ENCODE measurements around the gene KIAA1958. TPM values are rescaled to one million over a fixed set of nuclear protein-coding genes. Genes with fewer than 3 reads are reported as not detected.

Gene KIAA1958
- total RNA-seq, 2 experiments from 2014 or later = 14.9 to 15.3 TPM

GRCh38 chr9:112617371-112617770 lies 130.7 kb downstream of the KIAA1958 start:
- POLR2A ChIA-PET = no interaction called here
- Mint-ChIP-seq H3K4me1 (ENCODE audit: low read depth) (peaks cover 2% of the 10 kb centered on the region), H3K4me3 (no peak overlapping the region), H3K36me3 (ENCODE audit: low read depth) (peaks cover 6% of the 10 kb centered on the region), H3K27ac (no peak overlapping the region), H3K9me3 (no peaks in the 10 kb centered on the region), H3K27me3 (no peaks in the 10 kb centered on the region)
- DNase-seq (no peak), ATAC-seq (no peak)
- TF ChIP-seq CTCF (IDR thresholded peaks at IDR 0.05) = no peak
- CTCF ChIA-PET = no interaction called here
- intact Hi-C loops (cut with micrococcal nuclease) = no loop called here

GRCh38 chr9:112618385-112619009 lies 131.9 kb downstream of the KIAA1958 start:
- Mint-ChIP-seq H3K27me3 (no peaks in the 10 kb centered on the region), H3K9me3 (no peaks in the 10 kb centered on the region), H3K4me3 (no peak overlapping the region), H3K36me3 (ENCODE audit: low read depth) (peaks cover 6% of the 10 kb centered on the region), H3K27ac (no peak overlapping the region), H3K4me1 (ENCODE audit: low read depth) (peaks cover 2% of the 10 kb centered on the region)
- intact Hi-C loops (cut with micrococcal nuclease) = no loop called here
- ChIA-PET POLR2A (no interaction called here), CTCF (no interaction called here)
- ATAC-seq (no peak), DNase-seq (no peak)
- no peak for TF ChIP-seq CTCF (IDR thresholded peaks at IDR 0.05)

GRCh38 chr9:112620388-112620787 lies 133.8 kb downstream of the KIAA1958 start:
- H3K27me3 Mint-ChIP-seq = no peaks in the 10 kb centered on the region
- CTCF ChIA-PET = interaction anchor here (0.6 kb wide), 1 partner anchor 642 kb away, joined by 3 read pairs; no protein-coding TSS in a partner anchor
- POLR2A ChIA-PET = interaction anchor here (0.6 kb wide), 1 partner anchor 176 kb away, joined by 3 read pairs; no protein-coding TSS in a partner anchor
- H3K27ac Mint-ChIP-seq = no peak overlapping the region
- no peaks in the 10 kb centered on the region for H3K4me1 Mint-ChIP-seq (ENCODE audit: low read depth)
- H3K9me3 Mint-ChIP-seq = no peaks in the 10 kb centered on the region
- intact Hi-C loops (cut with micrococcal nuclease) = no loop called here
- DNase-seq (no peak), ATAC-seq (no peak)
- peaks cover 6% of the 10 kb centered on the region for H3K36me3 Mint-ChIP-seq (ENCODE audit: low read depth)
- H3K4me3 Mint-ChIP-seq = no peak overlapping the region
- TF ChIP-seq CTCF (IDR thresholded peaks at IDR 0.05) = no peak

GRCh38 chr9:112621018-112621655 lies 134.5 kb downstream of the KIAA1958 start:
- intact Hi-C loops (cut with micrococcal nuclease) = no loop called here
- POLR2A ChIA-PET = interaction anchor here (0.6 kb wide), 1 partner anchor 177 kb away, joined by 3 read pairs; no protein-coding TSS in a partner anchor
- no peak for TF ChIP-seq CTCF (IDR thresholded peaks at IDR 0.05)
- H3K27me3 Mint-ChIP-seq = no peaks in the 10 kb centered on the region
- H3K36me3 Mint-ChIP-seq (ENCODE audit: low read depth) = peaks cover 6% of the 10 kb centered on the region
- no peaks in the 10 kb centered on the region for H3K4me1 Mint-ChIP-seq (ENCODE audit: low read depth)
- no peaks in the 10 kb centered on the region for H3K9me3 Mint-ChIP-seq
- CTCF ChIA-PET = interaction anchor here (0.6 kb wide), 1 partner anchor 641 kb away, joined by 3 read pairs; no protein-coding TSS in a partner anchor
- no peak overlapping the region for H3K27ac Mint-ChIP-seq
- no peak for ATAC-seq
- H3K4me3 Mint-ChIP-seq = no peak overlapping the region
- no peak for DNase-seq

GRCh38 chr9:112623198-112623597 lies 136.6 kb downstream of the KIAA1958 start:
- intact Hi-C loops (cut with micrococcal nuclease) = no loop called here
- POLR2A ChIA-PET = no interaction called here
- Mint-ChIP-seq H3K4me1 (ENCODE audit: low read depth) (no peaks in the 10 kb centered on the region), H3K27ac (no peak overlapping the region), H3K36me3 (ENCODE audit: low read depth) (no peaks in the 10 kb centered on the region), H3K9me3 (no peaks in the 10 kb centered on the region), H3K4me3 (no peak overlapping the region), H3K27me3 (no peaks in the 10 kb centered on the region)
- DNase-seq (no peak), ATAC-seq (no peak)
- no peak for TF ChIP-seq CTCF (IDR thresholded peaks at IDR 0.05)
- CTCF ChIA-PET = no interaction called here
